Adrenal gland (tissue), 12 donors: ENCODE measurements around the gene RELA. TPM values are rescaled to one million over a fixed set of nuclear protein-coding genes. Genes with fewer than 3 reads are reported as not detected.

Experiments used
- DNase-seq, 7 donors: peaks; one replicate each; pipeline ENCODE4 v3.0.0-alpha.2; 2019 to 2020
- H3K27ac ChIP-seq, 5 donors: fragments of 200-600 bp; sonication (generic) in 4 of 5; 1 replicate in 3 of 5; 2 replicates in 2 of 5; pipeline versions ENCODE4 v1.5.1 to v1.8.0; 2016 to 2020; ENCODE audit warnings: mild to moderate bottlenecking in 1 of 5
- H3K27me3 ChIP-seq: fragments of 200-600 bp; 2 replicates; pipeline ENCODE4 v1.8.0; 2021
- H3K36me3 ChIP-seq, 2 donors: fragments of 200-600 bp; replicated peaks in 1 of 2; 1 replicate in 1 of 2; 2 replicates in 1 of 2; pipeline versions ENCODE4 v1.5.1 to v1.8.0; 2018 to 2022
- H3K4me1 ChIP-seq, 2 donors: fragments of 200-600 bp; replicated peaks in 1 of 2; 1 replicate in 1 of 2; 2 replicates in 1 of 2; pipeline versions ENCODE4 v1.5.1 to v1.8.0; 2018 to 2021
- H3K4me3 ChIP-seq, 4 donors: fragments of 200-600 bp; sonication (generic) in 3 of 4; one replicate each; pipeline ENCODE4 v1.5.1; 2016 to 2018
- H3K9me3 ChIP-seq, 3 donors: fragments of 200-600 bp; sonication (generic) in 1 of 3; replicated peaks in 1 of 3; 1 replicate in 2 of 3; 2 replicates in 1 of 3; pipeline versions ENCODE4 v1.5.1 to v1.8.0; 2016 to 2021
- POLR2A ChIP-seq, 2 donors: fragments of 450-650 bp; IDR thresholded peaks; one replicate each; pipeline ENCODE4 v1.6.1; 2017; ENCODE audit warnings: antibody characterized with exemption in 2 of 2, mild to moderate bottlenecking in 2 of 2, moderate library complexity in 1 of 2
- WGBS, 4 donors: extraction: QIAGEN DNeasy Blood & Tissue Kit in 2 of 4; methylation state at CpG; one replicate each; pipeline versions ENCODE4 v1.1.5 to v1.1.7; 2013 to 2017; 5-methylcytosine and 5-hydroxymethylcytosine counted together
- intact Hi-C, 2 donors: fragments of 100-400 bp; cut with DNase I; formaldehyde crosslinking; loops; one replicate each; pipeline versions ENCODE4 v1.14.1 to v1.15.0; 2022 to 2023
- polyA plus RNA-seq, 3 donors: library from polyadenylated mRNA; stranded (reverse); fragments of 200-250 nt in 2 of 3; fragments of 350-450 nt in 1 of 3; fragmentation: Illumina TruSeq in 1 of 3; extraction: RNeasy Lipid Tissue Mini Kit (QIAGEN cat#74804) in 1 of 3; gene quantifications; one replicate each; pipeline ENCODE4 v1.2.3, GENCODE V29; 2013 to 2014
- total RNA-seq, 9 donors: library from RNA; depleted of rRNA in 4 of 9; stranded (reverse); fragments of >200 nt in 4 of 9; fragments of 120-200 nt in 1 of 9; fragmentation: NEBNext Ultra II Directional in 1 of 9; extraction: Animal tissue kit (Norgen Biotek cat#: 25700) in 1 of 9; gene quantifications; one replicate each; pipeline versions ENCODE4 v1.1.0 to v1.2.4, GENCODE V29; 2013 to 2023
- TF ChIP-seq, protein P1 (sequence below), 6 experiments: fragments of 450-650 bp in 4 of 6; fragments of 200-600 bp in 2 of 6; sonication (generic) in 1 of 6; IDR thresholded peaks; 1 replicate in 5 of 6; 2 replicates in 1 of 6; pipeline versions ENCODE4 v1.5.1 to v1.8.0; 2016 to 2021; ENCODE audit warnings: antibody characterized with exemption in 6 of 6, mild to moderate bottlenecking in 2 of 6, moderate library complexity in 1 of 6
- donor health status: healthy with polysubstance abuse.
- donor health status: Bipolar disorder and iron deficiency.
- donor health status: DM: yes; HTN: yes; CAD: no.
- donor health status: DM: no; HTN: no; CAD: no.
- donor health status: DM: no; HTN: no; CAD: no.
- donor health status: DM: yes; HTN: yes; CAD: no.

The RELA gene
- total and polyA plus RNA-seq, 12 donors, result 19.3 to 76.2 (median 64.1) TPM

GRCh38 chr11:65636108-65637031, 26.3 kb downstream of the RELA start:
- intact Hi-C loops, result no loop called here
- 82 to 95% (median 92%) methylated on average over 16 to 28 of the region's 28 CpGs for WGBS, 4 donors
- H3K36me3 ChIP-seq, result peaks cover 0 to 53% of the 10 kb centered on the region in 2 donors

DNA sequence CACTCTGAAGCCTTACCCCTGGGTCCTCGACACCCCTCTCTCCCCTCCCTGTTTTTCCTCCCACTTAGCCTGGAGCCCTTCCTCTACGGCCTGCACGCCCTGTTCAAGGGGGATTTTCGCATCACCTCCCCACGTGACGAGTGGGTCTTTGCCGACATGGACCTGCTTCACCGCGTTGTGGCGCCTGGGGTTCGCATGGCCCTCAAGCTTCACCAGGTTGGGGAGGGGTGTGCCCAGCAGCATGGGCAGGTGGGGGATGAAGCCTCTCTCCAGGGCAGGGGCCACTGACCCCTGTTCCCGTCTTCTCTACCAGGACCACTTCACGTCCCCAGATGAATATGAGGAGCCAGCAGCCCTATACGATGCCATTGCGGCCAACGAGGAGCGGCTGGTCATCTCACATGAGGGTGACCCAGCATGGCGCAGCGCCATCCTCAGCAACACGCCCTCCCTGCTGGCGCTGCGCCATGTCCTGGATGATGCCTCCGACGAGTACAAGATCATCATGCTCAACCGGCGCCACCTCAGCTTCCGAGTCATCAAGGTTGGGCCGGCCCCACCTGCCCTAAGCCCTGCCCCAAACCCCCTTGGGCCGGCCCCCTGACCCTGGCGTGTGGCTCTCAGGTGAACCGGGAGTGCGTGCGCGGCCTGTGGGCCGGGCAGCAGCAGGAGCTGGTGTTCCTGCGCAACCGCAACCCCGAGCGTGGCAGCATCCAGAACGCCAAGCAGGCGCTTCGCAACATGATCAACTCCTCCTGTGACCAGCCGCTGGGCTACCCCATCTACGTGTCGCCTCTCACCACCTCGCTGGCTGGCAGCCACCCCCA, 27.6 kb downstream of the RELA start:
- Histone ChIP-seq H3K9me3 (no peaks in the 10 kb centered on the region), H3K36me3 (peaks cover 0 to 62% of the 10 kb centered on the region in 2 donors), H3K4me3 (no peak overlapping the region), H3K27me3 (no peaks in the 10 kb centered on the region), H3K4me1 (peaks cover 26 to 31% of the 10 kb centered on the region in 2 donors), H3K27ac (no peak overlapping the region)
- no peak for DNase-seq
- intact Hi-C loops, result no loop called here
- 91 to 93% (median 91%) methylated on average over 31 to 46 of the region's 46 CpGs for WGBS, 4 donors
- no peak for TF ChIP-seq POLR2A (IDR thresholded peaks at IDR 0.05)
- TF ChIP-seq, protein P1, sequence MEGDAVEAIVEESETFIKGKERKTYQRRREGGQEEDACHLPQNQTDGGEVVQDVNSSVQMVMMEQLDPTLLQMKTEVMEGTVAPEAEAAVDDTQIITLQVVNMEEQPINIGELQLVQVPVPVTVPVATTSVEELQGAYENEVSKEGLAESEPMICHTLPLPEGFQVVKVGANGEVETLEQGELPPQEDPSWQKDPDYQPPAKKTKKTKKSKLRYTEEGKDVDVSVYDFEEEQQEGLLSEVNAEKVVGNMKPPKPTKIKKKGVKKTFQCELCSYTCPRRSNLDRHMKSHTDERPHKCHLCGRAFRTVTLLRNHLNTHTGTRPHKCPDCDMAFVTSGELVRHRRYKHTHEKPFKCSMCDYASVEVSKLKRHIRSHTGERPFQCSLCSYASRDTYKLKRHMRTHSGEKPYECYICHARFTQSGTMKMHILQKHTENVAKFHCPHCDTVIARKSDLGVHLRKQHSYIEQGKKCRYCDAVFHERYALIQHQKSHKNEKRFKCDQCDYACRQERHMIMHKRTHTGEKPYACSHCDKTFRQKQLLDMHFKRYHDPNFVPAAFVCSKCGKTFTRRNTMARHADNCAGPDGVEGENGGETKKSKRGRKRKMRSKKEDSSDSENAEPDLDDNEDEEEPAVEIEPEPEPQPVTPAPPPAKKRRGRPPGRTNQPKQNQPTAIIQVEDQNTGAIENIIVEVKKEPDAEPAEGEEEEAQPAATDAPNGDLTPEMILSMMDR (IDR thresholded peaks at IDR 0.05), result no peak

More at GRCh38 chr11:65636108-65637031, 26.3 kb downstream of the RELA start:
- Histone ChIP-seq H3K4me3 (no peak overlapping the region), H3K27me3 (no peaks in the 10 kb centered on the region), H3K27ac (peak overlapping the region in 2 of 5 donors; percentile 50 to 82), H3K4me1 (peaks cover 26 to 43% of the 10 kb centered on the region in 2 donors), H3K9me3 (no peaks in the 10 kb centered on the region)
- no peak for DNase-seq
- TF ChIP-seq, protein P1 (IDR thresholded peaks at IDR 0.05), result no peak
- TF ChIP-seq POLR2A (IDR thresholded peaks at IDR 0.05), result no peak

- H3K9me3 ChIP-seq, result no peaks in the 10 kb centered on the region
- no peak for DNase-seq
- 80 to 92% (median 90%) methylated on average over 1 to 11 of the region's 11 CpGs for WGBS, 4 donors
- H3K36me3 ChIP-seq, result peaks cover 0 to 69% of the 10 kb centered on the region in 2 donors
- H3K27ac ChIP-seq, result no peak overlapping the region
- no peaks in the 10 kb centered on the region for H3K27me3 ChIP-seq
- TF ChIP-seq, protein P1 (IDR thresholded peaks at IDR 0.05), result no peak
- no peak for TF ChIP-seq POLR2A (IDR thresholded peaks at IDR 0.05)
- H3K4me1 ChIP-seq, result peaks cover 23 to 25% of the 10 kb centered on the region in 2 donors
- no peak overlapping the region for H3K4me3 ChIP-seq
- intact Hi-C loops, result no loop called here
These were observed 28.3 kb downstream of the RELA start for GRCh38 chr11:65634440-65634839.

DNA sequence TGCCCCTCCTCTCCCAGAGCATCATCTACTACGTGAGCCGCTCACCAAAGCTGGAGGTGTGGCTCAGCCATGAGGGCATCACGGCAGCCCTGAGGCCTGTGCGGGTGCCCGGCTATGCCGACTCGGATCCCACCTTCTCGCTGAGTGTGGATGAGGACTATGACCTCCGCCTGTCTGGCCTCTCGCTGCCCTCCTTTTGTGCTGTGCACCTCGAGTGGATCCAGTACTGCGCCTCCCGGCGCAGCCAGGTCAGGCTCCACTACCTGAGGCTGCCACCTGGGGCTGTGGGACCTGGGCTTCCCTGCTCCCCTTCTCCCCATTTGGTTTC, 28.6 kb downstream of the RELA start:
- WGBS, 4 donors, result 86 to 94% (median 91%) methylated on average over 5 to 14 of the region's 14 CpGs
- intact Hi-C loops, result no loop called here
- Histone ChIP-seq H3K9me3 (no peaks in the 10 kb centered on the region), H3K36me3 (peaks cover 0 to 73% of the 10 kb centered on the region in 2 donors), H3K27ac (no peak overlapping the region), H3K4me3 (no peak overlapping the region), H3K4me1 (peaks cover 20 to 21% of the 10 kb centered on the region in 2 donors), H3K27me3 (no peaks in the 10 kb centered on the region)
- TF ChIP-seq POLR2A (IDR thresholded peaks at IDR 0.05), result no peak
- TF ChIP-seq, protein P1 (IDR thresholded peaks at IDR 0.05), result no peak
- no peak for DNase-seq
